Uterus (tissue), 4 donors: Measurements from ENCODE around the gene GABPB2. TPM values are rescaled to one million over a fixed set of nuclear protein-coding genes. Genes with fewer than 3 reads are reported as not detected.

ENCODE experiments used
- DNase-seq, 2 donors: peaks; one replicate each; pipeline ENCODE4 v3.0.0-alpha.2; 2019 to 2020
- H3K27ac ChIP-seq, 2 donors: fragments of 200-600 bp; sonication (generic); 1 replicate in 1 of 2; 2 replicates in 1 of 2; pipeline ENCODE4 v1.5.1; 2016 to 2018
- H3K27me3 ChIP-seq, 2 donors: fragments of 200-600 bp; sonication (generic); one replicate each; pipeline ENCODE4 v1.5.1; 2018 to 2019; ENCODE audit warnings: control low read depth in 1 of 2
- H3K36me3 ChIP-seq, 2 donors: fragments of 200-600 bp; sonication (generic); one replicate each; pipeline ENCODE4 v1.5.1; 2019; ENCODE audit warnings: control low read depth in 1 of 2
- H3K4me1 ChIP-seq, 2 donors: fragments of 200-600 bp; sonication (generic); one replicate each; pipeline ENCODE4 v1.5.1; 2018 to 2019; ENCODE audit warnings: control low read depth in 1 of 2
- H3K4me3 ChIP-seq, 2 donors: fragments of 200-600 bp; sonication (generic); 1 replicate in 1 of 2; 2 replicates in 1 of 2; pipeline ENCODE4 v1.5.1; 2018 to 2019; ENCODE audit warnings: mild to moderate bottlenecking in 1 of 2
- H3K9me3 ChIP-seq, 2 donors: fragments of 200-600 bp; sonication (generic); one replicate each; pipeline ENCODE4 v1.5.1; 2019; ENCODE audit warnings: control low read depth in 1 of 2
- POLR2A ChIP-seq, 2 donors: fragments of 450-650 bp; IDR thresholded peaks; one replicate each; pipeline ENCODE4 v1.6.1; 2016; ENCODE audit warnings: antibody characterized with exemption in 2 of 2, mild to moderate bottlenecking in 1 of 2, moderate library complexity in 1 of 2
- intact Hi-C: fragments of 100-400 bp; cut with DNase I; formaldehyde crosslinking; loops from one replicate; pipeline ENCODE4 v1.15.1; 2023; ENCODE audit warnings: low total_unique reads
- total RNA-seq, 4 donors: library from RNA; depleted of rRNA in 3 of 4; stranded (reverse); fragments of >200 nt in 3 of 4; gene quantifications; one replicate each; pipeline versions ENCODE4 v1.1.0 to v1.2.4, GENCODE V29; 2014 to 2023
- TF ChIP-seq, protein P1 (sequence below), 4 experiments: fragments of 200-600 bp in 2 of 4; fragments of 450-650 bp in 2 of 4; sonication (generic) in 2 of 4; IDR thresholded peaks; one replicate each; pipeline ENCODE4 v1.5.1; 2016 to 2019; ENCODE audit warnings: antibody characterized with exemption in 4 of 4, mild to moderate bottlenecking in 2 of 4, moderate library complexity in 1 of 4
- donor health status: DM: yes; HTN: yes; CAD: no.

GABPB2 gene
- total RNA-seq, 4 donors from 2014 or later, result 7.4 to 285 (median 21.2) TPM

DNA sequence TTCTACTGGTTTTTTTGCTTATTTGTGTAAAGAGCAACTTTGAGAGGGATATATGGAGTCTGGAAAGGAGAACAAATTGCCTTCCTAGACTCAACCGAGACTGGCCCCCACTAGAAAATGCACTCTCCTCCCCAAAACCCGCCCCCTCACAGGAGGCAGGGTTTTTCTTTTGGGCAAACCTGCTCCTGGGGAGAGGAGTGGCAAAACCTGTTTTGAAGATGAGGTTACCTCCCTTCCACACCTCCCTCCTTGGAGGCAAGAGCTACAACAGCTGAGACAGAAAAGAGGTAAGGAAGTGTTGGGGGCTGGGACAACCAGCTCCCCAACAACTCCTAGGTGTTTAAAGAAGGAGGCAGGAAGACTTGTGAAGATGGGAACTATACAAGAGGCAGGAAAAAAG is 34.2 kb upstream of the GABPB2 start, which contains the start of gene BNIPL:
Gene BNIPL (plus strand): TSS at position 231 of the 400 bp plus-strand sequence. CDS start 140 bp downstream, at position 371.
- TF ChIP-seq, protein P1, sequence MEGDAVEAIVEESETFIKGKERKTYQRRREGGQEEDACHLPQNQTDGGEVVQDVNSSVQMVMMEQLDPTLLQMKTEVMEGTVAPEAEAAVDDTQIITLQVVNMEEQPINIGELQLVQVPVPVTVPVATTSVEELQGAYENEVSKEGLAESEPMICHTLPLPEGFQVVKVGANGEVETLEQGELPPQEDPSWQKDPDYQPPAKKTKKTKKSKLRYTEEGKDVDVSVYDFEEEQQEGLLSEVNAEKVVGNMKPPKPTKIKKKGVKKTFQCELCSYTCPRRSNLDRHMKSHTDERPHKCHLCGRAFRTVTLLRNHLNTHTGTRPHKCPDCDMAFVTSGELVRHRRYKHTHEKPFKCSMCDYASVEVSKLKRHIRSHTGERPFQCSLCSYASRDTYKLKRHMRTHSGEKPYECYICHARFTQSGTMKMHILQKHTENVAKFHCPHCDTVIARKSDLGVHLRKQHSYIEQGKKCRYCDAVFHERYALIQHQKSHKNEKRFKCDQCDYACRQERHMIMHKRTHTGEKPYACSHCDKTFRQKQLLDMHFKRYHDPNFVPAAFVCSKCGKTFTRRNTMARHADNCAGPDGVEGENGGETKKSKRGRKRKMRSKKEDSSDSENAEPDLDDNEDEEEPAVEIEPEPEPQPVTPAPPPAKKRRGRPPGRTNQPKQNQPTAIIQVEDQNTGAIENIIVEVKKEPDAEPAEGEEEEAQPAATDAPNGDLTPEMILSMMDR (IDR thresholded peaks at IDR 0.05), result no peak
- no peak for TF ChIP-seq POLR2A (IDR thresholded peaks at IDR 0.05)
- DNase-seq, result no peak
- intact Hi-C loops, result no loop called here
- no peaks in the 10 kb centered on the region for H3K4me1 ChIP-seq
- no peak within 1 kb of the TSS for H3K4me3 ChIP-seq
- H3K9me3 ChIP-seq, result no peaks in the 10 kb centered on the region
- H3K27me3 ChIP-seq, result no peaks in the 10 kb centered on the region
- H3K27ac ChIP-seq, result no peak within 1 kb of the TSS
- H3K36me3 ChIP-seq, result no peaks in the 10 kb centered on the region

GRCh38 chr1:151037032-151037431 is 33.5 kb upstream of the GABPB2 start:
- H3K36me3 ChIP-seq, result no peaks in the 10 kb centered on the region
- H3K9me3 ChIP-seq, result no peaks in the 10 kb centered on the region
- no peaks in the 10 kb centered on the region for H3K4me1 ChIP-seq
- intact Hi-C loops, result no loop called here
- no peak for DNase-seq
- no peak for TF ChIP-seq POLR2A (IDR thresholded peaks at IDR 0.05)
- TF ChIP-seq, protein P1 (IDR thresholded peaks at IDR 0.05), result no peak
- no peaks in the 10 kb centered on the region for H3K27me3 ChIP-seq
- H3K4me3 ChIP-seq, result no peak overlapping the region
- H3K27ac ChIP-seq, result no peak overlapping the region

DNA sequence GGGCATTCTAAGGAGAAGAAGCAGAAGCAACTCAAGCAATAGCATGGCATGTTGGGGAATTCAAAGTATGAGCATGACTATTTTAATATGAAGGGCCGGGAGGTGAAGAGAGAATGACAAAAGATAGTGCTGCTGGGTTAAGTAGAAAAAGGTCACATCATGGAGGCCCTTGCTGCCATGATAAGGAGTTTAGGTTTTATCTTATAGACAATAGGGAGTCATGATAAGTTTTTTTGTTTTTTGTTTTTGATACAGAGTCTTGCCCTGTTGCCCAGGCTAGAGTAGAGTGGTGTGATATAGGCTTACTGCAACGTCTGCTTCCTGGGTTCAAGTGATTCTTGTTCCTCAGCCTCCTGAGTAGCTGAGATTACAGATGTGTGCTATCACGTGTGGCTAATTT is 31.0 kb upstream of the GABPB2 start:
- H3K36me3 ChIP-seq, result no peaks in the 10 kb centered on the region
- no peak for DNase-seq
- H3K9me3 ChIP-seq, result no peaks in the 10 kb centered on the region
- intact Hi-C loops, result no loop called here
- H3K4me3 ChIP-seq, result no peak overlapping the region
- TF ChIP-seq, protein P1 (IDR thresholded peaks at IDR 0.05), result no peak
- no peak for TF ChIP-seq POLR2A (IDR thresholded peaks at IDR 0.05)
- H3K27ac ChIP-seq, result no peak overlapping the region
- H3K4me1 ChIP-seq, result no peaks in the 10 kb centered on the region
- no peaks in the 10 kb centered on the region for H3K27me3 ChIP-seq

DNA sequence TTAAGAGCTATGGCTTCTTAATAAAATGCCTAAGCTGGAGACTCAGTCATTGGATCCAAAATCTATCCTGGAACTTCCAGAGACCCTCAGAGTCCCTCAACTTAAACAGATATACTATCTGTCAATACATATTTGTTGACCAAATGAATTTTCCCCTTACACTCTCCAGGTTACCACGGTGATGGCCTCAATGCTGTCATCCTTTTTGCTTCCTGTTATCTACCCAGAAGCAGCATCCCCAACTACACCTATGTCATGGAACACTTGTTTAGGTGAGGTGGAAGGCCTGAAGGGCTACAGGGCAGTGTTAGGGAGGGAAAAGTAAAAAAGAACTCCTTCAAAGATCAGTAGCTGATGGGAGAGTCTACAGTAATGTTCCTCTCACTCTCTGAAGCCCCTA is 27.4 kb upstream of the GABPB2 start:
- no peaks in the 10 kb centered on the region for H3K4me1 ChIP-seq
- H3K27me3 ChIP-seq, result no peaks in the 10 kb centered on the region
- H3K9me3 ChIP-seq, result no peaks in the 10 kb centered on the region
- intact Hi-C loops, result no loop called here
- no peaks in the 10 kb centered on the region for H3K36me3 ChIP-seq
- DNase-seq, result no peak
- TF ChIP-seq, protein P1 (IDR thresholded peaks at IDR 0.05), result no peak
- TF ChIP-seq POLR2A (IDR thresholded peaks at IDR 0.05), result no peak
- no peak overlapping the region for H3K4me3 ChIP-seq
- no peak overlapping the region for H3K27ac ChIP-seq

DNA sequence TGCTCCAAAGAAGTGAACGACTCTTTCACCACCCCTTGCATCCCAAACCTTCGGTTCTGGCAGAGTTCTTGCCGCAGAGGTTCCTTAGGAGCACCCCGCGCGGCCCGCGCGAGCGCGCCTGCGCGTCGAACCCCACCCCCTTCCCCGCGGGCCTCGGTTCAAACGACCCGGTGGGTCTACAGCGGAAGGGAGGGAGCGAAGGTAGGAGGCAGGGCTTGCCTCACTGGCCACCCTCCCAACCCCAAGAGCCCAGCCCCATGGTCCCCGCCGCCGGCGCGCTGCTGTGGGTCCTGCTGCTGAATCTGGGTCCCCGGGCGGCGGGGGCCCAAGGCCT is 23.0 kb upstream of the GABPB2 start, which contains the start of gene C1orf56:
Gene C1orf56 (plus strand): TSS at position 161 of the 334 bp plus-strand sequence. CDS start 97 bp downstream, at position 258.
- H3K36me3 ChIP-seq, result no peaks in the 10 kb centered on the region
- H3K27ac ChIP-seq, result peak within 1 kb of the TSS; percentile 89 to 94
- TF ChIP-seq, protein P1 (IDR thresholded peaks at IDR 0.05), result peak in 1 of 4 experiments; percentile 13
- TF ChIP-seq POLR2A (IDR thresholded peaks at IDR 0.05), result peak; percentile 71 to 80
- no peaks in the 10 kb centered on the region for H3K27me3 ChIP-seq
- peak; percentile 74 to 85 for DNase-seq
- H3K9me3 ChIP-seq, result no peaks in the 10 kb centered on the region
- peak within 1 kb of the TSS; percentile 57 to 71 for H3K4me3 ChIP-seq
- no peaks in the 10 kb centered on the region for H3K4me1 ChIP-seq
- intact Hi-C loops, result no loop called here
